ENCODE measurements around the gene DPYSL5. TPM values are rescaled to one million over a fixed set of nuclear protein-coding genes. Genes with fewer than 3 reads are reported as not detected.

DPYSL5 gene
- polyA plus RNA-seq, 3 donors, result not detected

- no peaks in the 10 kb centered on the region for H3K9me3 ChIP-seq (replicated peaks in 1 of 2; ENCODE audit: control insufficient read depth in 1 of 2, insufficient read depth in 1 of 2, low read length in 2 of 2)
- TF ChIP-seq CTCF (IDR thresholded peaks at IDR 0.05), result no peak
- H3K36me3 ChIP-seq (replicated peaks in 1 of 2; ENCODE audit: control insufficient read depth in 1 of 2, insufficient read depth in 2 of 2, low read length in 2 of 2), result no peaks in the 10 kb centered on the region
- Mint-ChIP-seq H3K4me1 (no peaks in the 10 kb centered on the region), H3K9me3 (no peaks in the 10 kb centered on the region), H3K27me3 (ENCODE audit: low read depth in 3 of 3) (peaks cover 0 to 2% (median 1%) of the 10 kb centered on the region in 3 donors), H3K36me3 (no peaks in the 10 kb centered on the region), H3K4me3 (no peak overlapping the region), H3K27ac (no peak overlapping the region)
- 96% methylated on average over 12 of the region's 23 CpGs for whole genome bisulfite sequencing (ENCODE audit: insufficient coverage)
- DNase-seq, result no peak
- no peaks in the 10 kb centered on the region for H3K27me3 ChIP-seq (ENCODE audit: control insufficient read depth in 2 of 2, insufficient read depth in 2 of 2, low read length in 2 of 2)
- no peak overlapping the region for H3K4me3 ChIP-seq (replicated peaks in 1 of 3; ENCODE audit: low read depth in 2 of 3, low read length in 3 of 3)
- intact Hi-C loops (cut with micrococcal nuclease), result no loop called here
- H3K9ac ChIP-seq (ENCODE audit: insufficient read depth, low read length, poor library complexity, severe bottlenecking), result no peak overlapping the region
- H2AFZ ChIP-seq (ENCODE audit: insufficient read depth, low read depth, low read length, poor library complexity, severe bottlenecking), result no peak overlapping the region
- H3K4me2 ChIP-seq (replicated peaks; ENCODE audit: extremely low read depth, low read length, poor library complexity, severe bottlenecking), result no peak overlapping the region
- no peaks in the 10 kb centered on the region for H4K20me1 ChIP-seq (ENCODE audit: insufficient read depth, low read length)
- H3K79me2 ChIP-seq (ENCODE audit: insufficient read depth, low read length), result no peaks in the 10 kb centered on the region
- no peaks in the 10 kb centered on the region for H3K4me1 ChIP-seq (ENCODE audit: control insufficient read depth in 1 of 2, insufficient read depth in 2 of 2, low read length in 2 of 2)
- H3K27ac ChIP-seq (ENCODE audit: low read depth in 1 of 2, low read length in 2 of 2), result no peak overlapping the region
Measured at GRCh38 chr2:26901326-26902183, 53.6 kb downstream of the DPYSL5 start.

- intact Hi-C loops (cut with micrococcal nuclease), result no loop called here
- H3K9ac ChIP-seq (ENCODE audit: insufficient read depth, low read length, poor library complexity, severe bottlenecking), result no peak overlapping the region
- H3K27me3 Mint-ChIP-seq (ENCODE audit: low read depth in 3 of 3), result no peaks in the 10 kb centered on the region
- H3K4me1 Mint-ChIP-seq, result no peaks in the 10 kb centered on the region
- H3K9me3 ChIP-seq (replicated peaks in 1 of 2; ENCODE audit: control insufficient read depth in 1 of 2, insufficient read depth in 1 of 2, low read length in 2 of 2), result no peaks in the 10 kb centered on the region
- no peak overlapping the region for H3K4me2 ChIP-seq (replicated peaks; ENCODE audit: extremely low read depth, low read length, poor library complexity, severe bottlenecking)
- TF ChIP-seq CTCF (IDR thresholded peaks at IDR 0.05), result no peak
- H3K4me1 ChIP-seq (ENCODE audit: control insufficient read depth in 1 of 2, insufficient read depth in 2 of 2, low read length in 2 of 2), result no peaks in the 10 kb centered on the region
- 87% methylated on average over 4 of the region's 5 CpGs for WGBS (ENCODE audit: insufficient coverage)
- H3K36me3 ChIP-seq (replicated peaks in 1 of 2; ENCODE audit: control insufficient read depth in 1 of 2, insufficient read depth in 2 of 2, low read length in 2 of 2), result no peaks in the 10 kb centered on the region
- H3K27ac ChIP-seq (ENCODE audit: low read depth in 1 of 2, low read length in 2 of 2), result no peak overlapping the region
- H3K4me3 ChIP-seq (replicated peaks in 1 of 3; ENCODE audit: low read depth in 2 of 3, low read length in 3 of 3), result no peak overlapping the region
- no peaks in the 10 kb centered on the region for H3K36me3 Mint-ChIP-seq
- no peaks in the 10 kb centered on the region for H3K27me3 ChIP-seq (ENCODE audit: control insufficient read depth in 2 of 2, insufficient read depth in 2 of 2, low read length in 2 of 2)
- H3K4me3 Mint-ChIP-seq, result no peak overlapping the region
- H4K20me1 ChIP-seq (ENCODE audit: insufficient read depth, low read length), result no peaks in the 10 kb centered on the region
- H2AFZ ChIP-seq (ENCODE audit: insufficient read depth, low read depth, low read length, poor library complexity, severe bottlenecking), result no peak overlapping the region
- H3K79me2 ChIP-seq (ENCODE audit: insufficient read depth, low read length), result no peaks in the 10 kb centered on the region
- no peaks in the 10 kb centered on the region for H3K9me3 Mint-ChIP-seq
- DNase-seq, result no peak
- H3K27ac Mint-ChIP-seq, result no peak overlapping the region
Measured at GRCh38 chr2:26903676-26904075, 55.7 kb downstream of the DPYSL5 start.

Data from CD14-positive monocyte (primary cell).